NCI-H524 treated with DMSO at 0.1 percent for 48 hours (cell line): ENCODE results near the gene MAEA.

Experiments
- DNase-seq: peaks from one replicate; lab custom pipeline; 2025; lab: John Stamatoyannopoulos, UW

MAEA gene

GRCh38 chr4:1300466-1301455, 11.1 kb downstream of the MAEA start:
- no peak for DNase-seq

- no peak for DNase-seq
Observed at GRCh38 chr4:1302159-1302558, 12.5 kb downstream of the MAEA start.

- no peak for DNase-seq
Observed at GRCh38 chr4:1305261-1305711, 15.6 kb downstream of the MAEA start.

GRCh38 chr4:1305781-1306455, 16.2 kb downstream of the MAEA start:
- no peak for DNase-seq

GRCh38 chr4:1307951-1308735, 18.5 kb downstream of the MAEA start:
- DNase-seq, result no peak

- DNase-seq, result no peak
Observed at GRCh38 chr4:1309261-1310010, 19.7 kb downstream of the MAEA start.

GRCh38 chr4:1310031-1310795, 20.5 kb downstream of the MAEA start:
- no peak for DNase-seq

- DNase-seq, result no peak
Observed at GRCh38 chr4:1310796-1311631, 21.3 kb downstream of the MAEA start.

GRCh38 chr4:1312821-1313640, 23.3 kb downstream of the MAEA start:
- no peak for DNase-seq

- no peak for DNase-seq
Observed at GRCh38 chr4:1315306-1315705, 25.6 kb downstream of the MAEA start.

- no peak for DNase-seq
Observed at GRCh38 chr4:1315836-1316536, 26.3 kb downstream of the MAEA start.

- no peak for DNase-seq
Observed at GRCh38 chr4:1316537-1317168, 27.0 kb downstream of the MAEA start.

GRCh38 chr4:1317177-1318045, 27.7 kb downstream of the MAEA start:
- no peak for DNase-seq

GRCh38 chr4:1318046-1318375, 28.3 kb downstream of the MAEA start:
- DNase-seq, result no peak

- DNase-seq, result no peak
Observed at GRCh38 chr4:1318488-1319213, 29.0 kb downstream of the MAEA start.

GRCh38 chr4:1321486-1321885, 31.8 kb downstream of the MAEA start:
- DNase-seq, result no peak
